ENCODE results near the gene PLIN4. TPM values are rescaled to one million over a fixed set of nuclear protein-coding genes. Genes with fewer than 3 reads are reported as not detected.

PLIN4 gene
- total RNA-seq, 4 donors from 2014 or later = 1.3 to 6.6 (median 3.7) TPM

DNA sequence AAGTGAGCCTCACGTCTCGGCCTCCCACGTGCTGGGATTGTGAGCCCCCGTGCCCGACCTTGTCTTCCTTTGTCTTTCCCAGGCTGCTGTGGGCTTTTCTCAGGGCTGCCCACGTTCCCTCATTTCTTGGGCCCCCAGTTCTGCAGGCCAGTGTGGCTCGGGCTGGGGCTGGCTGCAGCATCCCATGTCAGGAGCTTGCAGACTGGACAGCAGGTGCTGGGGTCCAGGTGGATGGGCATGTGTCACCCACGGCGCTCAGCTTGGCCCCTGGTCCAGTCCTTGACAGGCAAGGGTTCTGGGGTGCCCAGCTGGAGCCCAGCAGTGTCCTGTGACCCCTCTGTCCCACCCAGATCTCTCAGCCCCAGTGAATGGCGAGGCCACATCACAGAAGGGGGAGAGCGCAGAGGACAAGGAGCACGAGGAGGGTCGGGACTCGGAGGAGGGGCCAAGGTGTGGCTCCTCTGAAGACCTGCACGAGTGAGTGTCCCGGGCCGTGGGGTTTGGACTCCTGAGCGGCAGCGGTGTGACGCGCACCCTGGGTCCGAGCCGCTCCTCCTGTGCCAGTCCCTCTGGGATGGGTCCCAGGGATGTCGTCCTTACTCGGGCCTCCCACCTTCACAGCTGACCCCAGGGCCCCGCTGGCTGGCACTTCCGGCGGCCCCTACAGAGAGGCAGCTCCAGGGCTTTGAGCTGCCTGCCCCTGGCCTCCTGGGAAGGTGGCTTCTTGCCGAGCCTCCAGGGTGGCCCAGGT lies 17.3 kb downstream of the PLIN4 start:
- WGBS, 2 donors = 93 to 95% methylated on average over 15 to 17 of the region's 29 CpGs
- TF ChIP-seq, protein P1, sequence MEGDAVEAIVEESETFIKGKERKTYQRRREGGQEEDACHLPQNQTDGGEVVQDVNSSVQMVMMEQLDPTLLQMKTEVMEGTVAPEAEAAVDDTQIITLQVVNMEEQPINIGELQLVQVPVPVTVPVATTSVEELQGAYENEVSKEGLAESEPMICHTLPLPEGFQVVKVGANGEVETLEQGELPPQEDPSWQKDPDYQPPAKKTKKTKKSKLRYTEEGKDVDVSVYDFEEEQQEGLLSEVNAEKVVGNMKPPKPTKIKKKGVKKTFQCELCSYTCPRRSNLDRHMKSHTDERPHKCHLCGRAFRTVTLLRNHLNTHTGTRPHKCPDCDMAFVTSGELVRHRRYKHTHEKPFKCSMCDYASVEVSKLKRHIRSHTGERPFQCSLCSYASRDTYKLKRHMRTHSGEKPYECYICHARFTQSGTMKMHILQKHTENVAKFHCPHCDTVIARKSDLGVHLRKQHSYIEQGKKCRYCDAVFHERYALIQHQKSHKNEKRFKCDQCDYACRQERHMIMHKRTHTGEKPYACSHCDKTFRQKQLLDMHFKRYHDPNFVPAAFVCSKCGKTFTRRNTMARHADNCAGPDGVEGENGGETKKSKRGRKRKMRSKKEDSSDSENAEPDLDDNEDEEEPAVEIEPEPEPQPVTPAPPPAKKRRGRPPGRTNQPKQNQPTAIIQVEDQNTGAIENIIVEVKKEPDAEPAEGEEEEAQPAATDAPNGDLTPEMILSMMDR (IDR thresholded peaks at IDR 0.05) = no peak
- no peak for TF ChIP-seq POLR2A (IDR thresholded peaks at IDR 0.05)
- H3K4me3 ChIP-seq (replicated peaks in 1 of 3) = no peak overlapping the region
- H3K27me3 ChIP-seq = no peaks in the 10 kb centered on the region
- DNase-seq = no peak
- H3K9me3 ChIP-seq = no peaks in the 10 kb centered on the region
- peaks cover 48 to 56% of the 10 kb centered on the region in 2 donors for H3K36me3 ChIP-seq
- H3K27ac ChIP-seq = no peak overlapping the region
- intact Hi-C loops (cut with DNase I) = no loop called here
- no peaks in the 10 kb centered on the region for H3K4me1 ChIP-seq

DNA sequence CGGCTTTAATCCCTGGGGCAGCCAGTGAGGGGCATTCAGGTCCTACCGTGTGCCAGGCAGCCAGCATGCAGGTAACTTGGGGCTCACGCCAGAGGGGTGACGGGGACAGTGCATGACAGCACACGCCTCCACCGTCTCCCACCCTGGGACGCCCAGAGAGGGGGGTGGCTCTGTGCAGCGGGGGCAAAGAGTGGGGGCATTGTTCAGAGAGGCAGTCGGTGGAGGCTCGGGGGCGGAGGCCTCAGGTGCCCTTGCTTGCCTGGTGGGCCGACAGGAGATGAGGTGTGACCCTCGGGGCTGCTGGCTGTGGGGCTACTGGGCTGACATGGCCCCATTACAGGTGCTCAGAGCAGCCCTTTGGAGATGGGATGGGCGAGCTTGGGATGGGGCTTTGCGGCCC lies 18.4 kb downstream of the PLIN4 start:
- Histone ChIP-seq H3K4me3 (replicated peaks in 1 of 3) (no peak overlapping the region), H3K27me3 (no peaks in the 10 kb centered on the region), H3K9me3 (no peaks in the 10 kb centered on the region), H3K4me1 (no peaks in the 10 kb centered on the region), H3K27ac (no peak overlapping the region), H3K36me3 (peaks cover 48 to 61% of the 10 kb centered on the region in 2 donors)
- TF ChIP-seq, protein P1 (IDR thresholded peaks at IDR 0.05) = no peak
- no peak for TF ChIP-seq POLR2A (IDR thresholded peaks at IDR 0.05)
- intact Hi-C loops (cut with DNase I) = no loop called here
- DNase-seq = no peak
- WGBS, 2 donors = 87 to 95% methylated on average over 8 to 14 of the region's 15 CpGs

DNA sequence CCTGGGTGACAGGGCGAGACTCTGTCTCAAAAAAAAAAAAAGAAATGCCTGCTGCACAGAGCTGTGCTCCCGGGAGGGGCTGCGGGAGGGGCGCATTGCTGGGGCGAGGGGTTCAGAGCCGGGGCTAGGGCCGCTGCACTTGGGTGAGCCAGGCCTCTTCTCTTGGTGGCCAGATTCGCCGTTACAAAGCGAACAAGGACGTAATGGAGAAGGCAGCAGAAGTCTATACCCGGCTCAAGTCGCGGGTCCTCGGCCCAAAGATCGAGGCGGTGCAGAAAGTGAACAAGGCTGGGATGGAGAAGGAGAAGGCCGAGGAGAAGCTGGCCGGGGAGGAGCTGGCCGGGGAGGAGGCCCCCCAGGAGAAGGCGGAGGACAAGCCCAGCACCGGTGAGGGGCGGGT lies 19.0 kb downstream of the PLIN4 start:
- TF ChIP-seq POLR2A (IDR thresholded peaks at IDR 0.05) = no peak
- TF ChIP-seq, protein P1 (IDR thresholded peaks at IDR 0.05) = no peak
- intact Hi-C loops (cut with DNase I) = no loop called here
- Histone ChIP-seq H3K9me3 (no peaks in the 10 kb centered on the region), H3K4me1 (no peaks in the 10 kb centered on the region), H3K36me3 (peaks cover 52 to 66% of the 10 kb centered on the region in 2 donors), H3K4me3 (replicated peaks in 1 of 3) (no peak overlapping the region), H3K27ac (no peak overlapping the region), H3K27me3 (no peaks in the 10 kb centered on the region)
- 95 to 96% methylated on average over 23 of the region's 23 CpGs for WGBS, 2 donors
- no peak for DNase-seq

DNA sequence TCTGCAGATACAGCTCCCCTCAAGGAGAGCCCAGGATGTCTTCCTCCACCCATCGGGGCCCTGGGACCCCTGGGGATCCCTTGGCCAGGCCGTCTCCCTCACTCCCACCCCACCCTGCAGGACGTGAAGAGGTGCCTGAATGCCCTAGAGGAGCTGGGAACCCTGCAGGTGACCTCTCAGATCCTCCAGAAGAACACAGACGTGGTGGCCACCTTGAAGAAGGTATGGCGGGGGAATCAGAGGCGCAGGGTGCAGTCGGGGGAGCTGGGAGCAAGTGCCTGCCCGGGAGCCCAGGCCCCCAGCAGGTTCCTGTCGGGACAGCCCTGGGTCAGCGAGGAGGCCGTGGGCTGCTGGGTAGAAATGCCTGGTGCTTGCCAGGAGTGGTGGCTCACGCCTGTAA lies 19.6 kb downstream of the PLIN4 start:
- no peak for DNase-seq
- H3K27ac ChIP-seq = no peak overlapping the region
- H3K27me3 ChIP-seq = no peaks in the 10 kb centered on the region
- H3K4me3 ChIP-seq (replicated peaks in 1 of 3) = no peak overlapping the region
- TF ChIP-seq POLR2A (IDR thresholded peaks at IDR 0.05) = no peak
- TF ChIP-seq, protein P1 (IDR thresholded peaks at IDR 0.05) = no peak
- H3K4me1 ChIP-seq = no peaks in the 10 kb centered on the region
- no peaks in the 10 kb centered on the region for H3K9me3 ChIP-seq
- intact Hi-C loops (cut with DNase I) = no loop called here
- WGBS, 2 donors = 99 to 100% methylated on average over 1 to 11 of the region's 12 CpGs
- peaks cover 58 to 72% of the 10 kb centered on the region in 2 donors for H3K36me3 ChIP-seq

DNA sequence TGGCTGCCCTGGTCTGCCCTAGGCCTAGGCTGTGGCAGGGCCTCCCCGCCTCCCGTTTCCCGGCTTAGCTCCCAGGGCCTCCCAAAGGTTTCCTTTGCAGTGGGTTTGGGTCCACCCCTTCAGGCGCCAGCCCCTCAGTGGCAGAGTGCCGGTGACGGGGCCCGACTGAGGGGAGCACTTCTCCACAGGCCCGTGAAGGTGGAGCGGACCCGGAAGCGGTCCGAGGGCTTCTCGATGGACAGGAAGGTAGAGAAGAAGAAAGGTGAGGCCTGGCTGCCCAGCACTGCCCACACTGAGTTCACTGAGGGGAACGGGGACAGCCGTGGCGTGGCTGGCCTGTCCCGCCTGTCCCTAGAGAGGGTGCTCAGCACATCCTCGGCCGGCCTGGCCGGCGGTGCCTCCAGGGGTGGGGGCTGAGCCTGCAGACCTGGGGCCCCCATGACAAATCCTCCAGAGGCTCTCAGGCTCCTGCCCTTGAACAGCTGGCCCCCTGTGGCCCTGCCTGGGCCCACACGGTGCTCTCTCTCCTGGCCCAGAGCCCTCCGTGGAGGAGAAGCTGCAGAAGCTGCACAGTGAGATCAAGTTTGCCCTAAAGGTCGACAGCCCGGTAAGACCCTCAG lies 20.4 kb downstream of the PLIN4 start:
- no peak overlapping the region for H3K27ac ChIP-seq
- intact Hi-C loops (cut with DNase I) = no loop called here
- H3K27me3 ChIP-seq = no peaks in the 10 kb centered on the region
- H3K9me3 ChIP-seq = no peaks in the 10 kb centered on the region
- no peak overlapping the region for H3K4me3 ChIP-seq (replicated peaks in 1 of 3)
- TF ChIP-seq, protein P1 (IDR thresholded peaks at IDR 0.05) = no peak
- no peak for TF ChIP-seq POLR2A (IDR thresholded peaks at IDR 0.05)
- no peaks in the 10 kb centered on the region for H3K4me1 ChIP-seq
- H3K36me3 ChIP-seq = peaks cover 58 to 75% of the 10 kb centered on the region in 2 donors
- 93 to 94% methylated on average over 14 to 24 of the region's 25 CpGs for WGBS, 2 donors
- no peak for DNase-seq
